ENCODE measurements around the gene HS6ST2. TPM values are rescaled to one million over a fixed set of nuclear protein-coding genes. Genes with fewer than 3 reads are reported as not detected.

The HS6ST2 gene
- total RNA-seq, 1 experiment from 2014 or later = not detected

- DNase-seq (ENCODE audit: low read depth) = no peak
Measured at GRCh38 chrX:132676561-132677186, 281.8 kb downstream of the HS6ST2 start.

- DNase-seq (ENCODE audit: low read depth) = no peak
Measured at GRCh38 chrX:132676102-132676501, 282.3 kb downstream of the HS6ST2 start.

- DNase-seq (ENCODE audit: low read depth) = no peak
Measured at GRCh38 chrX:132673331-132673730, 285.1 kb downstream of the HS6ST2 start.

GRCh38 chrX:132671229-132671641 is 287.2 kb downstream of the HS6ST2 start:
- no peak for DNase-seq (ENCODE audit: low read depth)

- DNase-seq (ENCODE audit: low read depth) = no peak
Measured at GRCh38 chrX:132669142-132669541, 289.3 kb downstream of the HS6ST2 start.

GRCh38 chrX:132668178-132668577 is 290.3 kb downstream of the HS6ST2 start:
- no peak for DNase-seq (ENCODE audit: low read depth)

GRCh38 chrX:132665676-132666075 is 292.8 kb downstream of the HS6ST2 start:
- no peak for DNase-seq (ENCODE audit: low read depth)

- DNase-seq (ENCODE audit: low read depth) = no peak
Measured at GRCh38 chrX:132664273-132664672, 294.2 kb downstream of the HS6ST2 start.

GRCh38 chrX:132662844-132663243 is 295.6 kb downstream of the HS6ST2 start:
- DNase-seq (ENCODE audit: low read depth) = no peak

- DNase-seq (ENCODE audit: low read depth) = no peak
Measured at GRCh38 chrX:132657876-132658275, 300.6 kb downstream of the HS6ST2 start.

- DNase-seq (ENCODE audit: low read depth) = no peak
Measured at GRCh38 chrX:132652871-132653270, 305.6 kb downstream of the HS6ST2 start.

- DNase-seq (ENCODE audit: low read depth) = no peak
Measured at GRCh38 chrX:132651421-132652086, 306.9 kb downstream of the HS6ST2 start.

- DNase-seq (ENCODE audit: low read depth) = no peak
Measured at GRCh38 chrX:132648895-132649294, 309.5 kb downstream of the HS6ST2 start.

- no peak for DNase-seq (ENCODE audit: low read depth)
Measured at GRCh38 chrX:132639446-132639845, 319.0 kb downstream of the HS6ST2 start.

- DNase-seq (ENCODE audit: low read depth) = no peak
Measured at GRCh38 chrX:132638313-132638712, 320.1 kb downstream of the HS6ST2 start.

- DNase-seq (ENCODE audit: low read depth) = no peak
Measured at GRCh38 chrX:132636080-132636479, 322.3 kb downstream of the HS6ST2 start.

- DNase-seq (ENCODE audit: low read depth) = no peak
Measured at GRCh38 chrX:132634521-132634920, 323.9 kb downstream of the HS6ST2 start.

- DNase-seq (ENCODE audit: low read depth) = peak; percentile 11
Measured at GRCh38 chrX:132631579-132632232, 326.7 kb downstream of the HS6ST2 start.

- DNase-seq (ENCODE audit: low read depth) = no peak
Measured at GRCh38 chrX:132624466-132624865, 334.0 kb downstream of the HS6ST2 start.

GRCh38 chrX:132623942-132624341 is 334.5 kb downstream of the HS6ST2 start:
- DNase-seq (ENCODE audit: low read depth) = no peak

- DNase-seq (ENCODE audit: low read depth) = no peak
Measured at GRCh38 chrX:132623300-132623699, 335.1 kb downstream of the HS6ST2 start.

- peak; percentile 47 for DNase-seq (ENCODE audit: low read depth)
Measured at GRCh38 chrX:132622130-132622529, 336.3 kb downstream of the HS6ST2 start.

- no peak for DNase-seq (ENCODE audit: low read depth)
Measured at GRCh38 chrX:132618810-132619209, 339.6 kb downstream of the HS6ST2 start.
